ENCODE measurements around the gene TRAF2. TPM values are rescaled to one million over a fixed set of nuclear protein-coding genes. Genes with fewer than 3 reads are reported as not detected.

The TRAF2 gene
- total and polyA plus RNA-seq, 2 donors (not counting 3 experiments of a cell fraction or from before 2014, with no cell fraction given) = 10.9 to 23.1 TPM

DNA sequence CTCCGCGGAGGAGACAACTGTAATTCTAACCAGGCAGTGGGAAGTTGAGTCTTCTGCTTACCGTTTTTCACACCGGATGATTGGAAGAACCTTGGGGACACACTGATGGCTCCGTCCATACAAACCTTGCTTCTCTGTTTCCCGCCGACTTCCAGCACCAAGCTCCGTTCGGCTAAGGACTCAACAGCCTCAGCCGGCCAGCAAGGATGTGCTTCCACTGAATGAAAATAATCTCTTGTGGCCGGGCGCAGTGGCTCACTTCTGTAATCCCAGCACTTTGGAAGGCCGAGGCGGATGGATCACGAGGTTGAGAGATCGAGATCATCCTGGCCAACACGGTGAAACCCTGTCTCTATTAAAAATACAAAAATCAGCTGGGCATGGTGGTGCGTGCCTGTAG, 18.4 kb upstream of the TRAF2 start:
- Histone ChIP-seq H3K4me3 (replicated peaks in 1 of 3; ENCODE audit: insufficient read depth in 1 of 3, low read depth in 1 of 3, low read length in 3 of 3) (no peak overlapping the region), H3K9me3 (replicated peaks; ENCODE audit: control insufficient read depth, insufficient read depth, low read length) (no peaks in the 10 kb centered on the region), H3K36me3 (ENCODE audit: control insufficient read depth in 2 of 2, extremely low read depth in 1 of 2, insufficient read depth in 2 of 2, low read length in 2 of 2) (peaks cover 8% of the 10 kb centered on the region in 2 experiments), H3K4me1 (ENCODE audit: control insufficient read depth, extremely low read depth, insufficient read depth, low read length) (peaks cover 6% of the 10 kb centered on the region), H2AFZ (ENCODE audit: low read depth, low read length) (no peak overlapping the region), H3K27me3 (ENCODE audit: control insufficient read depth in 2 of 2, insufficient read depth in 2 of 2, low read length in 2 of 2) (no peaks in the 10 kb centered on the region), H3K27ac (ENCODE audit: insufficient read depth, low read depth, low read length) (no peak overlapping the region), H3K9ac (replicated peaks; ENCODE audit: extremely low read depth, insufficient read depth, low read length) (no peak overlapping the region), H3K79me2 (ENCODE audit: control insufficient read depth, insufficient read depth, low read length) (peaks cover 24% of the 10 kb centered on the region), H4K20me1 (replicated peaks; ENCODE audit: control insufficient read depth, extremely low read depth, insufficient read depth, low read length) (no peaks in the 10 kb centered on the region), H3K9me1 (replicated peaks; ENCODE audit: control insufficient read depth, extremely low read depth, insufficient read depth, low read length) (no peaks in the 10 kb centered on the region), H3K4me2 (ENCODE audit: insufficient read depth, low read length) (no peak overlapping the region)
- FAIRE-seq (no peak), DNase-seq (ENCODE audit: low read depth, low spot score) (no peak)
- intact Hi-C loops (cut with micrococcal nuclease) (loop anchor here (5.0 kb wide), 1 partner anchor 69 kb away; no protein-coding TSS in a partner anchor), dilution Hi-C loops (cut with MboI; ENCODE audit: extremely low pct_ligation_motif_present, low sequenced_read_pairs) (no loop called here)
- no TSS peak for BruUV-seq (replicated peaks)
- TF ChIP-seq EZH2 (IDR thresholded peaks at IDR 0.05; ENCODE audit: borderline replicate concordance, low read depth, low read length, severe bottlenecking) (no peak), FOS (IDR thresholded peaks at IDR 0.05; ENCODE audit: borderline replicate concordance, insufficient read depth, low read length) (no peak), MYC (IDR thresholded peaks at IDR 0.05; ENCODE audit: low read depth, low read length) (no peak), JUN (IDR thresholded peaks at IDR 0.05; ENCODE audit: borderline replicate concordance, insufficient read depth, insufficient read length, low read depth) (no peak), POLR2A (IDR thresholded peaks at IDR 0.05; ENCODE audit: low read depth, low read length) (no peak), POLR2AphosphoS5 (IDR thresholded peaks at IDR 0.05; ENCODE audit: insufficient read depth, low read depth, low read length) (no peak), GATA2 (IDR thresholded peaks at IDR 0.05; ENCODE audit: insufficient read depth, insufficient read length, low read depth, low read length) (no peak)
- TF ChIP-seq, protein P1, sequence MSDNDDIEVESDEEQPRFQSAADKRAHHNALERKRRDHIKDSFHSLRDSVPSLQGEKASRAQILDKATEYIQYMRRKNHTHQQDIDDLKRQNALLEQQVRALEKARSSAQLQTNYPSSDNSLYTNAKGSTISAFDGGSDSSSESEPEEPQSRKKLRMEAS (IDR thresholded peaks at IDR 0.05; ENCODE audit: insufficient read depth, insufficient read length) = no peak
- TF ChIP-seq, protein P2, sequence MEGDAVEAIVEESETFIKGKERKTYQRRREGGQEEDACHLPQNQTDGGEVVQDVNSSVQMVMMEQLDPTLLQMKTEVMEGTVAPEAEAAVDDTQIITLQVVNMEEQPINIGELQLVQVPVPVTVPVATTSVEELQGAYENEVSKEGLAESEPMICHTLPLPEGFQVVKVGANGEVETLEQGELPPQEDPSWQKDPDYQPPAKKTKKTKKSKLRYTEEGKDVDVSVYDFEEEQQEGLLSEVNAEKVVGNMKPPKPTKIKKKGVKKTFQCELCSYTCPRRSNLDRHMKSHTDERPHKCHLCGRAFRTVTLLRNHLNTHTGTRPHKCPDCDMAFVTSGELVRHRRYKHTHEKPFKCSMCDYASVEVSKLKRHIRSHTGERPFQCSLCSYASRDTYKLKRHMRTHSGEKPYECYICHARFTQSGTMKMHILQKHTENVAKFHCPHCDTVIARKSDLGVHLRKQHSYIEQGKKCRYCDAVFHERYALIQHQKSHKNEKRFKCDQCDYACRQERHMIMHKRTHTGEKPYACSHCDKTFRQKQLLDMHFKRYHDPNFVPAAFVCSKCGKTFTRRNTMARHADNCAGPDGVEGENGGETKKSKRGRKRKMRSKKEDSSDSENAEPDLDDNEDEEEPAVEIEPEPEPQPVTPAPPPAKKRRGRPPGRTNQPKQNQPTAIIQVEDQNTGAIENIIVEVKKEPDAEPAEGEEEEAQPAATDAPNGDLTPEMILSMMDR (IDR thresholded peaks at IDR 0.05; ENCODE audit: extremely low read depth in 1 of 2, insufficient read depth in 1 of 2, low read depth in 1 of 2, low read length in 2 of 2) = no peak
- ChIA-PET CTCF (no interaction called here), POLR2A (no interaction called here)
